HG03469 (cell line): ENCODE results near the gene CLIP2.
"Not testable (repeated sequence)": the region's sequence is repeated elsewhere in the genome, so short reads cannot be mapped to it uniquely, and the experiment has no call there.

ENCODE experiments used
- ATAC-seq: cut with Tn5 transposase; IDR thresholded peaks from one replicate; pipeline ENCODE4 v1.9.1; 2021; ENCODE audit warnings: mild to moderate bottlenecking, moderate library complexity, moderate number of reproducible peaks; ENCODE audit not compliant: unreplicated experiment

CLIP2 gene

DNA sequence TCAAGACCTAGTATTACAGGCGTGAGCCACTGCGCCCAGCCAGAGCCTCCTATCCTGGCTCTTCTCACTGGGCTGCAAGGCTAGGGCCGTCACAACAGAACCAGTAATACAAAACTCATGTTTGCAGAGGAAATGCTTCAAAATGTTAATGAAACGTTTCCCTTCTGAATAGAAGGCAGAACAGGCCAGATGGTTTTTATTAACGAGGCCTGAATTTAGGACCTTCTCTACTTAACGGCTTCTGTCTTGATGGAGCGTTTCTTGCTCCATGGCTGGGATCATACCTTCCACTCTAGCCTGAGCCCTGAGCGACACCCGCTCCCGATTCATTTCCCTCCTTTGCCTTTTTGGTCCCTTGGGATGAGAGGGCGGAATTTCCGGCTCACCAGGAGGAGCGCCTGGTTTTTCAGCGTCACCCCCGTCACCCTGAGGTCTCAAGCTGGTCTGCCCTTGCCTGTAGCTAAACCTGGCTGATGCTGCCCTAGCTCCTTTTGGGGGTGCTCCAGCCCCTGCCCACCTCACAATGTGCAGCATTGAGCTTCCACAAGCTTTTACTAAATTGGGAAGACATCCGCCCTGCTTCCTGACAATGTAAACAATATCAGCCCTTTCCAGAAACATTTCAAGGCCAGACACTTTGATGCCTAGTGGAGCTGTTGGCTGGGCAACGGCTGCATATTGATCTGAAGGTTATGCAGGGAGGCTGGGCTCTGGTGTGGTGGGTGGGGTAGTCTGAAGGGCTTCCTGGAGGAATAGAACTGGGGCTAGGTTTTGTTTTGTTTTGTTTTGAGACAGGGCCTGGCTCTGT lies 5.2 kb downstream of the CLIP2 start:
- no peak for ATAC-seq

DNA sequence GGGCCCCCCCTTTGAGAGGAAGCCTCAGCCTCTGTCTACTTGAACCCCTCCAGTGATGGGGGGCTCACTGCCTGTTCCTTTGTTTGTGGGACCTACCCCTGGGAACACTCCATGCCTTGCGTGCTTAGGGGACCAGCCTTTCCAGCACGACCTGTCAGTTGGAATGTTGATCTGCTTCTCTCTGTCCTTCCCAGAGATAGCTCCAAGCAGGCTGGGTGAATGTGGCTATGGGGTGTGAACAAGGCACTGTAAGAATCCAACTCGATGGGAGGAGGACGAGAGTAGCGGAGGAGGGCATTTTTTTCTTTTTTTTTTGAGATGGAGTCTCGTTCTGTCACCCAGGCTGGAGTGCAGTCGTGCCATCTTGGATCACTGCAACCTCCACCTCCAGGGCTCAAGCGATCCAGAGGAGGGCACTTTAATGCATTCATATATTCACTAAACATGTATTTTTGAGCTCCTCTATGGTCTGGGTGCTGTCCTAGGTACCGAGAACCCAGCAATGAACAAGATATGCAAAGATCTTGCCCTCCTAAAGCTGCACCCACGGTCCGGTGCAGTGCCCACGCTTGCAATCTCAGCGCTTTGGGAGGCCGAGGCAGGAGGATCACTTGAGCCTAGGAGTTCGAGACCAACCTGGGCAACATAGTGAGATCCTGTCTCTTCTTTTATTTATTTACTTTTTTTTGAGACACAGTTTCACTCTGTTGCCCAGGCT lies 8.5 kb downstream of the CLIP2 start:
- ATAC-seq = no peak

GRCh38 chr7:74299401-74299800 lies 10.2 kb downstream of the CLIP2 start:
- no peak for ATAC-seq

GRCh38 chr7:74300926-74301325 lies 11.7 kb downstream of the CLIP2 start:
- ATAC-seq = no peak

DNA sequence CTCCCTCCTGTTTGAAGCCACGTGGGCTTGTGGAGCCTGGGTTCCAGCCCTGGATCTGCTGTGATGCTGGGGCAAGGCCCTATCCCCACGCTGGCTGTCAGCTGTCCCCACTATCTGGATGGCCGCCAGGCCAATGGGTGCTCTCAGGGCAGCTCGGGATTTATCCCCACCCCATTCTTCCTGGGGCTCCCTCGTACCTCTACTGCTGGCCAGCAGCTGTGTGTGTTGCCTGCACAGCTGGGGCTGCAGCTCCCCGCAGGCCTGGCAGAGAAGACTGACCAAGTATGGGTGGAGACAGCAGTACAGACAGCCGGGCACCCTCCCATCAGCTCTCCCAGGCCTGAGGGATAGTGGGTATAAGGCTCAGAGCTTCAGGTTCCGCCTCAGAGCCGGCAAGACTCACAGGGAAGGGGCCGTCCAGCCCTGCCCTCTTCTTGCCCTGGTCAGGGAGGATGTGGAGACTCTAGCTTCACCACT lies 13.6 kb downstream of the CLIP2 start:
- ATAC-seq = no peak

DNA sequence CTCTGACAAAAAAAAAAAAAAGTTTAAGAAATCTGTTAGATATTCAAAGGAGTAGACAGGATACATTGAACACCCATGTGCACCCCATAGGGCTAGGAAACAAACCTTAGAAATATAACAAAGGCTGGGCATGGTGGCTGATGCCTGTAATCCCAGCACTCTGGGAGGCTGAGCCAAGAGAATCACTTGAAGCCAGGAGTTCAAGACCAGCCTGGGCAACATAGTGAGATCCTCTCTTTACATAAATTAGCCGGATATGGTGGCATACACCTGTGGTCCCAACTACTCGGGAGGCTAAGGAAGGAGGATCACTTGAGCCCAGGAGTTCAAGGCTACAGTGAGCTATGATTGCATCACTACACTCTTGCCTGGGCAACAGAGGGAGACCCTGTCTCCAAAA lies 15.3 kb downstream of the CLIP2 start:
- ATAC-seq = no peak

- ATAC-seq = no peak
These were observed 17.0 kb downstream of the CLIP2 start for GRCh38 chr7:74306004-74306729.

GRCh38 chr7:74306730-74307469 lies 17.7 kb downstream of the CLIP2 start:
- no peak for ATAC-seq

DNA sequence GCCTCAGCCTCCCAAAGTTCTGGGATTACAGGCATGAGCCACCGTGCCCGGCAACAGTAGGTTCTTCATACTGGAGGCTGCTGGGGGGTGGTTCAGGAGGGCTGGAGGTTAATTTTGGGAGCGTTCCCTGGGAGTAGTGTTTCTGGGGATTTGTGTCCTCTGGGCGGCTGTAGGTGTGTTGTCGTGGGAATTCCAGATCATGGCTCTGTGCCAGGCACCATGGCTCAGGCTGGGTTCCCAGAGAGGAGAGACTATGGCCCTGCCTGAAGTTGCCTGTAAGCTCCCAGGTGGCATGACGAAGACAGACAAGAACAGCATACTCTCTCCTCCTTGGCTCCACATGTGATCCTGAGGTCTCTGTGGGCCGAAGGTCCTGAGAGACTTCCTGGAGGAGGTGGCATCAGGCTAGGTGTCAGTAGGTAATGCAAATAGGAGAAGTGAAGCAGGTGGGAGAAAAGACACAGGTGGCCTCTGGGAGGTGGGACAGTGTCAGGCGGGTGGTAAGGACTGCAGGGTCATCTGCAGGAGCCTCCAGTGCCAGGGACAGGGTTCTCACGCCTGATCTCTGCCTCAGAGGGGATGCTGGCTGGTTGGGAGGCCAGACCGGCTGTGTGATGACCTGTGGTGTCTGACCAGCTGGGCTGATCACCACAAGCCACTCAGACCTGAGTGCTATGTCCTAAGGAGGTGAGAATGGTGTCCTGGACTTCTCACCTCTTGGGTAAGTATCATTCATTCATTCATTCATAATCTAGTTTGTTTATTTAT lies 18.7 kb downstream of the CLIP2 start:
- no peak for ATAC-seq

- no peak for ATAC-seq
These were observed 20.0 kb downstream of the CLIP2 start for GRCh38 chr7:74309181-74309580.

- no peak for ATAC-seq
These were observed 22.1 kb downstream of the CLIP2 start for GRCh38 chr7:74311305-74311744.

DNA sequence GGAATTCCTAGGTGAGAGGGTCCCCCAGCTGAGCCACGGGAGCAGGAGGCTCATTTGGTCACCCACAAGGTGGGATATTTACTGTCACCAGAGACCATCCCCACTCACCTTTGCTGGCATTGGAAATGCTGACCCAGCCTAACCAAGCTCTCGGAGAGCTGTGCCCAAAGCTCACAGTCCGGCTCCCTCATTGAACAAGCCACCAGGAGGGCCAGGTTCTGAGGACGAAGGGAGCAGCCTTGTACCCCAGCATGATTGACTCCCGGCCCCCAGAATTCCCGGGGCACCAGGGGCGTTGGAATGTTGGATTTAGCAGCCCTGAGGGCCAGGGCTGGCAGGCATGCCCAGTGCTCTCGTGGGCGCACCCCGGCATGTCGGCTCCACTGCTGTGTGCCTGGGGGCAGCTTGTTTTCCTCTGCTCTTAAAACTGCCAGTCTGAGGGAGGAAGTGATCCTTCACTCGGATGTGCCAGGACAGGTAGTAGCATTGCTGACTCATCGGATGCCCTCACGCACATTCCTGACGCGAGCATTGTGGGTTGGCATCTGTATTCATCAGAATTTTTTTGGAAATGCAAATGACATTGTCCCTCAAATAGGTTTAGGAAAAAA lies 23.3 kb downstream of the CLIP2 start:
- no peak for ATAC-seq

DNA sequence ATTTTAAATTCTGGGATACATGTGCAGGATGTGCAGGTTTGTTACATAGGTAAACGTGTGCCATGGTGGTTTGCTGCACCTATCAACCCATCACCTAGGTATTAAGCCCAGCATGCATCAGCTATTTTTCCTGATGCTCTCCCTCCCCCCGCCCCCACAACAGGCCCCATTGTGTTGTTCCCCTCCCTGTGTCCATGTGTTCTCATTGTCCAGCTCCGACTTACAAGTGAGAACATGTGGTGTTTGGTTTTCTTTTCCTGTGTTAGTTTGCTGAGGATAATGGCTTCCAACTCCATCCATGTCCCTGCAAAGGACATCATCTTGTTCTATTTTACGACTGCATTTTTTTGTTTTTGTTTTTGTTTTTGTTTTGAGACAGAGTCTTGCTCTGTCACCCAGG lies 26.7 kb downstream of the CLIP2 start:
- not testable (repeated sequence) for ATAC-seq

DNA sequence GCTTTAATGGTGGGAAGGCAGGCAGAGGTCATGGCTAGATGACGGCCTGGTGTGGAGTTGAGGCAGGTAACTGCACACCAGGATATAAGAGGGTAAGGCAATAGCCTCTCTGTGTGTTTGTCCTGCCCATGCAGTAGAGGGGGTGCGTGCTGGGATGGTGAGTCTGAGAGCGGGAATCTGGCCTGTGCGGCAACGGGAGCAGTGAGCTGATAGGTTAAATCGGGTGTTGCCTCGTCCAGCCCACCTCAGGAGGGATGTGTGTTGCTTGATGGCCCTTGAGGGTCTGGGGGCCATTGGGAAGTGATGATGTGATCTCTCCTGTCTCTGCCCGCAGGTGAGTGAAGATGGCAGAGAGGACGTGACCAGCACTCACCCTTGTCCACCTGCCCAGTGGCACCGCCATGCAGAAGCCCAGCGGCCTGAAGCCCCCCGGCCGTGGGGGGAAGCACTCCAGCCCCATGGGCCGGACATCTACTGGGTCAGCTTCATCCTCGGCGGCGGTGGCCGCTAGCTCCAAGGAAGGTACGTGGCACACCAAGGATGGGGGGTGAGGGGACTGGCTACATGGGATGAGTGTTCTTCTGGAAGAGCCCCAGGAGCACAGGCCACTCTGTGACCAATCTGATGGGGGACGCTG lies 28.1 kb downstream of the CLIP2 start:
- ATAC-seq = no peak

GRCh38 chr7:74318043-74318442 lies 28.8 kb downstream of the CLIP2 start:
- no peak for ATAC-seq

DNA sequence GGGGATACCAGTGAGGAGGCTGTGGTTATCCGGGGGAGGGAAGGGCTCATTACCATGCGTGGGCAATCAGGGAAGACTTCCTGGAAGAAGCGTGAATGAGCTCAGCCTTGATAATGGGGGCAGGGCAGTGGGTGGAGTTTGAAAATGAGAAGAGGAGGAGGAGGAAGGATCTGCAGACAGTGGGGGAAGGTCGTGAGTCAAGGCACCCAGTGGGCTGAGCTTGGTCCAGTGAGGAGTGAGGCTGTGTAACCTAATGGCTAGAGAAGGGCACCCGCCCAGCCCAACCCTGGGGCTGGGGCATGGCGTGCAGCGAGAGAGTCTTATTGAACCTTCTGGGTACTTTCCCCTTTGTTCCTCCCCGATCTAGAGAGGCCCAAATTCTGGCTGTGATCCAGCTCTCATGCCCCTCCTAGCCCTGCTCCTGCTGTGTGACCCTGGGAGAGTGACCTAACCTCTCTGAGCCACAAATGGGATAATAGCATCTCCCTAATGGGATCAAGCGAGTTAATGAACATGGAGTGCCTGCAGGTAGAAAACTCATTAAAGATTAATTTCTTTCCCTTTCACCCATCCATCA lies 31.5 kb downstream of the CLIP2 start:
- ATAC-seq = no peak

DNA sequence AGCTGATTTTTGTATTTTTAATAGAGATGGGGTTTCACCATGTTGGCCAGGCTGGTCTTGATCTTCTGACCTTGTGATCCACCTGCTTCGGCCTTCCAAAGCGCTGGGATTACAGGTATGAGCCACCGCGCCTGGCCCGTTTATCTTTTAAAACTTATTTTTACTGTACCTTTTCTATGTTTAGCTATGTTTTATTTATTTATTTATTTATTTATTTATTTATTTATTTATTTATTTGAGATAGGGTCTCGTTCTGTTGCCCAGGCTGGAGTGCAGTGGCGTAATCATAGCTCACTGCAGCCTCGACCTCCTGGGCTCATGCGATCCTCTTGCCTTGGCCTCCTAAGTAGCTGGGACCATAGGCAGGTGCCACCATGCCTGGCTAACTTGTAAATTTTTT lies 33.7 kb downstream of the CLIP2 start:
- ATAC-seq = not testable (repeated sequence)

- ATAC-seq = no peak
These were observed 35.5 kb downstream of the CLIP2 start for GRCh38 chr7:74324531-74325209.
